GM21423 (cell line): ENCODE measurements around the gene RHOV.

Source experiments
- ATAC-seq: cut with Tn5 transposase; IDR thresholded peaks from one replicate; pipeline ENCODE4 v1.9.1; 2021; ENCODE audit warnings: mild to moderate bottlenecking, moderate library complexity; ENCODE audit not compliant: unreplicated experiment

Gene RHOV, protein sequence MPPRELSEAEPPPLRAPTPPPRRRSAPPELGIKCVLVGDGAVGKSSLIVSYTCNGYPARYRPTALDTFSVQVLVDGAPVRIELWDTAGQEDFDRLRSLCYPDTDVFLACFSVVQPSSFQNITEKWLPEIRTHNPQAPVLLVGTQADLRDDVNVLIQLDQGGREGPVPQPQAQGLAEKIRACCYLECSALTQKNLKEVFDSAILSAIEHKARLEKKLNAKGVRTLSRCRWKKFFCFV

GRCh38 chr15:40873694-40874561 lies at the start of gene RHOV:
RHOV (minus strand) TSS chr15:40874234; CDS start chr15:40874139, 95 bp downstream.
- peak; percentile 49 for ATAC-seq

- no peak for ATAC-seq
These were observed 49.5 kb upstream of the RHOV start for GRCh38 chr15:40923551-40923950.

DNA sequence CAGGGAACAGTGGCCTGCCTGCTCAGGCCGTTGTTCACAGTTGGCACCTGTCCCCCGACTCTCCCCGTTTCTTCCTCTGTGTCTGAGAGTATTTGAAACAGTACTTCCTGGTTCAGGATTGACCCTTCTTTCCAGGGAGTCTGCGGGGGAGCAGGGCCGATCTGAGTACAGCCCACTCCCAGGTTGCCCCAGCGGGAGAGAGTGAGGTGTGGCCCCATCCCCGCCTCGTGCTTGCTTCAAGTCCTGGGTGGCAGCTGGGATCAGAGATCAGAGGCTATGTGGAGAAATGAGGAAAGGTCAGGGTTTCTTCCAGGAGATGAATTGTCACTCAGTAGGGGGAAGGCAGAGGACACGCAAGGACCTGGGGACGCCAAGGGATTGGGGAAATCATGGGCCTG lies 48.6 kb upstream of the RHOV start:
- no peak for ATAC-seq

DNA sequence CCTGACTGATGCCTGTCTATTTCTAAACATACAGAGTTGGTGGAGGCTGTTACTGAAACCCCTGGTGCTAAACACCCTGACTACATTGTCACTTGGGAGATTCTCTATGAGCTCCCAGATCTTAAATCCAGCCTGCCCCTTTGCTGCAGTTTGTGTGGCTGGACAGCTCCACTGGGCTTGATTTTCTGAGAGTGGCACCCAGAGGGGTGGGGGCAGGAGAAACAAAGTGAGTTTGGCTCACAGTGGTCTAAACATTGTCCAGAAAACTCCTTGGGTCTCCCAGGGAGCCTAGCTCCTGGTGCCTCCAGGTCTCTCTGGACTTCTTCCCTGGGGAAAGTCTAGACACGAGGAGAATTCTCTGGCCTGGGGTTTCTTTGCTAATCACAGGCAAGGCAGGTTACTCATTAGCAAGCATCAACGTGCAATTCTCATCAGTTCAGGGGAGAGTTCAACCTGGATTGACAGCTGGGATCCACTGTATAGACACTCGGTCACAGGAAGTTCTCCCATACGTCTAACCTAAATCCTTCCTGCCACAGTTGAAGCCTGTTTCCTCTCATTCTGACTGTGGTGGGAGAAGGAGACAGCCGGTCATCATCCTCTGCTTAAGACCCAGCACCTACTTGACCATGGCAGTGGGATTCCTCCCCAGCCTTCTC lies 48.0 kb upstream of the RHOV start:
- ATAC-seq: no peak

- no peak for ATAC-seq
These were observed 44.9 kb upstream of the RHOV start for GRCh38 chr15:40918799-40919392.

GRCh38 chr15:40918146-40918798 lies 44.2 kb upstream of the RHOV start:
- ATAC-seq: no peak

- ATAC-seq: no peak
These were observed 43.6 kb upstream of the RHOV start for GRCh38 chr15:40917585-40917984.

GRCh38 chr15:40915679-40916078 lies 41.6 kb upstream of the RHOV start:
- no peak for ATAC-seq

DNA sequence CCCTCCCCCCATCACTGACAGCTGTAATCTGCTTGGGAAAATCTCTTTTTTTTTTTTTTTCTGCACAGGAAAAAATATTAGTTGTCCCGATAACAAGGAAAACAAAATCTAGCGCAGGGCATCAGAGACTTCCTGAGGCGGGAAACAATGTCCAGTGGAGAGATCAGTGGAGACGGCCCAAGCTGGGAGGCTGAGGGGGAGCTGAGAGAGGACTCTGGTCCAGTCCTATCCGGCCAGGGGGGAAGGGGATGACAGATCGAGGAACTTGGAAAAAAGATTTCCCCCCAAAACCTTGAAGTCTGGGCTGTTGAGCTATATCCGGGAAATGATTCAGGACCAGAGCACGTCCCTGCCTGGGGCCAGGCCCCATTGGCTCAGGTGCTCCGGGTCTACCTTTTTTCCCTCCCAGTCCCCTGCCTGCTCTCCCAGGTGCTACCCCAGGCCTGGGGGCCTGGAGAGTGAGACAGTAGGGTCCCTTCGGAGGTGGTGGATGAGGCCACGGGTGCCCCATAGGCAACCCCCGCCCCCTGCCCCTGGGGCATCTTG lies 41.2 kb upstream of the RHOV start:
- ATAC-seq: no peak

GRCh38 chr15:40914486-40914885 lies 40.5 kb upstream of the RHOV start:
- ATAC-seq: no peak

- no peak for ATAC-seq
These were observed 40.0 kb upstream of the RHOV start for GRCh38 chr15:40914013-40914412.

DNA sequence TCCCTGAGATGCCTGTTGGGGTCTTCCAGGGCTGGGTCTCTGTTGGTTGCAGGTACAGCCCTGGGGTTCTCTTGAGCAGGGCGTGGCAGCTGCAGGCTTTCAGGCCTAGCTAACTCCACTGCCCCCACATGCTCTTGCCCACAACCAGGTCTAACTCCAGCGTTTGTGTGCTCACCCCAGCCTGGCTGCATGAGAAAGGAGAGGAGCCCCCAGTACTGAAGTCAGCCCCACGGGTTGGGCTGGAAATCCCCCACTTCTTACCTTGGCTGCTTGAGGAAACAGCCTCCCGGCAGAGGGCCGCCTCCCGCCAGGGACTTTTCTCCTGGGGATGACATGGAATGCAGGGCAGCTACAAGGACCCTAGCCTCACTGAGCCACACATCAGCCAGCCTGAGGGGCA lies 38.4 kb upstream of the RHOV start:
- ATAC-seq: no peak

DNA sequence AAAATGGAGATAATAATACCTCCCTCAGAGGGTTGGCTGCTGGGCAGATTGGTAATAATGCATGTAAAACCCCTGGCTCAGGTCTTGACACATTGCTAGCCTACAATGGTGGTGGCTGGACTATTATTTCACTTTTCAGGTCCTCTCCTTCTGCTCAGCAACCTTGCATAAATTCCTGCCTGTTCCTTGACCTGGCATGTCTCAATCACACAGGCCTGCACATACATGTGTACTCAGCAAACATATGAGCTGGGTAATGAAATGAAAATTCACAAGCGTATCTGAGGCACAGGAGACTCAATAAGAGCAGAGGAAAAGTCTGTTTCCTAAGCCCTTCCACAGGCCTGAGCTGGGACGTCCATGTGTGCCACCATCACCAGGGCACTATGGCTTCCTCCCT lies 37.7 kb upstream of the RHOV start:
- no peak for ATAC-seq

GRCh38 chr15:40911141-40911540 lies 37.1 kb upstream of the RHOV start:
- no peak for ATAC-seq

DNA sequence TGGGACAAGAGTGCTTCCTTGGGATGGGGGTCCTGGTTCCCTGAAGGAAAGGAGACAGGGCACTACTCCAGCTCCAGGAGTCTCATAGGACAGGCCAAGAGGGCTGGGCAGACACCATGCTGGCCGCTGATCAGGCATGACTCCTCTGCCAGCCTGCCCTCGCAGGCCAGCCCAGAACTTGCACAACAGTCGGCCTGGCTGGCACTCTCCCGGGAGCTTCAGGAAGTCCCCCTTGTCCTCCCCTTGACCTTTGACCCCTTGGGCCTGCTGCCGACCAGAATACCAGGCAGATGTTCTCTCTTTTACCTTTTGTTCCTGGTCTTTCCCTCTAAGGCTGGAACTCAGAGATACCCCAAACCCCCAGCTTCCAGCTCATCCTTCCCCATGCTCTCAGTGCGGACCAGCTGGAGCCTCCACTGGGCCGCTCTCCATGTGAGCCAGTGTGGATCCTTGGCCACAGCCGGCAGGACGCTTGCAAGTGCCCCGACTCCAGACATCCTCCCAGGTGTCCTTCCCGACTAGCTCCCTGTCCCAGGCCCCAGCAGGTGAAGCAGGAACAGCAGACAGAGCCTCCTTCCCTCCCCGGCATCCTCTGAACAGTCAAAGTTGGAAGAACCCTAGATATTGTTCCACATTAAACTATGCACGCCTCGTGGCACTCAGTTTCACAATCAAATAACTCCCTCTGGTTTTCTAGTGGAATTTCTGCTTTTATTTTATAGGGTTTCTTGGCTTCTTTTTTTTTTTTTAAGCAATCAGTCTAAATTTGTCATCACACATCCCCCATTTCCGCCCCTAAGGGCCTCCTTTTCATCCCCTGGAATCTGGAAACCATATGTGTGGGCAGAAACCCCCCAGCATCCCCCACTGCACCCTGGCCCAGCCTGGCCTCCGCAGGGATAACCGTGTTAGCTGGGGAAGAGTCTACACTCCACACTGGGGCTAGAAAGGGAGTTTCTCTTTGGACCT lies 35.9 kb upstream of the RHOV start:
- ATAC-seq: no peak

DNA sequence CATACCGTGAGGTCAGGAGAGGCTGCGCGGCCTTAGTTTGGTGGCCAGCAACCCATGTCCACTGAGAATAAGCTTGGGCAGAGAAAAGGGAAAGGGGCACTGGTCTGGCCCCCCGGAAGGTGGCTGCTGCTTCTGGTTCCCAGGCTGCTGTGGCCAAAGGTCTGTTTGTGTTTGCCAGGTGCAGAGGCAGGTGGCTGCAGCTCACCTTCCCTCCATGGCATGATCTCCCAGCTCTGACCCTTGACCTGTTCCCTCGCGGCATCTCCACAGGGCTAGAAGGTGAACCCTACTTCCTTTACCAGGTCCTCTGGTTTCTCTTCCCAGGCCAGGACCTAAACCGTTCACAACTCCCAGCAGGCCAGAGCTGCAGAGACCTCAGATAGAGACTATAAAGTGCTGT lies 34.1 kb upstream of the RHOV start:
- ATAC-seq: no peak

DNA sequence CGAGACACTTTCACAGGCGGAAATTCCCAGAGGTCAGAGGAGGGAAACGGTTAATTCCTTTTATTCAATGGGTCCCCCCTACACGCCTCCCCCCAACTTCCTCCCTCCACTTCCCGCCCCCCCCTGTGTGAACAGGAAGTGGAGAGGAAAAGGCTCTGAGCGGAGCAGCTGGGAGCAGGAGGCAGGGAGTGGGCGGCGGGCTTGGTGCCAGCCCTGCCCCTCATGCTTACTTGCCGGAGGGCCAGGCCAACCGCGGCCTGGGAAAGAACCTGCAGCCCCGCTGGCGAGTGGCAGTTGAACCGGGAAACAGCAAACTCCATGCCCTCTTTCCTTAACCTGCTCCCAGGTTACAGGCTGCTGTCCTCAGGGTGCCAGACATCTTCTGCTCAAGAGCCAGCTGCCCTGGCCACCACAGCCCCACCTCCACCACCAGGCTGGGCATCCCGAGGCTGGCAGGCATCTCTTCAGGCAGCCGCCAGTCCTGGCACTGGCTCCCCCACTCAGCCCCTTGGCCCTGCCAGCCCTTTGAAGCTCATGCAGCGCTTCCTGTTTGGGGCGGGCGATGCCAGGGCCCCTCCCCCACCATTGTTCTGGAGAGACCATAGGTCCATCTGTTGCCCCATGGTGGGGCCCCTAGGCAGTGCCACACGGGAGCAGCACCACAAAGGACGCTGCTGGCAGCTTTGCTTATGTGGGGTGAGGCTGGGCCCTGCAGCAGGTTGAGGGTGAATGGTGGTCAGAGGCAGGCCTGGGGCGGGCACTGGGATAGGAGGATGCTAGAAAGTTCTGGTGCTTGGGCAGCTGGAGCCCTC lies 33.2 kb upstream of the RHOV start:
- no peak for ATAC-seq

DNA sequence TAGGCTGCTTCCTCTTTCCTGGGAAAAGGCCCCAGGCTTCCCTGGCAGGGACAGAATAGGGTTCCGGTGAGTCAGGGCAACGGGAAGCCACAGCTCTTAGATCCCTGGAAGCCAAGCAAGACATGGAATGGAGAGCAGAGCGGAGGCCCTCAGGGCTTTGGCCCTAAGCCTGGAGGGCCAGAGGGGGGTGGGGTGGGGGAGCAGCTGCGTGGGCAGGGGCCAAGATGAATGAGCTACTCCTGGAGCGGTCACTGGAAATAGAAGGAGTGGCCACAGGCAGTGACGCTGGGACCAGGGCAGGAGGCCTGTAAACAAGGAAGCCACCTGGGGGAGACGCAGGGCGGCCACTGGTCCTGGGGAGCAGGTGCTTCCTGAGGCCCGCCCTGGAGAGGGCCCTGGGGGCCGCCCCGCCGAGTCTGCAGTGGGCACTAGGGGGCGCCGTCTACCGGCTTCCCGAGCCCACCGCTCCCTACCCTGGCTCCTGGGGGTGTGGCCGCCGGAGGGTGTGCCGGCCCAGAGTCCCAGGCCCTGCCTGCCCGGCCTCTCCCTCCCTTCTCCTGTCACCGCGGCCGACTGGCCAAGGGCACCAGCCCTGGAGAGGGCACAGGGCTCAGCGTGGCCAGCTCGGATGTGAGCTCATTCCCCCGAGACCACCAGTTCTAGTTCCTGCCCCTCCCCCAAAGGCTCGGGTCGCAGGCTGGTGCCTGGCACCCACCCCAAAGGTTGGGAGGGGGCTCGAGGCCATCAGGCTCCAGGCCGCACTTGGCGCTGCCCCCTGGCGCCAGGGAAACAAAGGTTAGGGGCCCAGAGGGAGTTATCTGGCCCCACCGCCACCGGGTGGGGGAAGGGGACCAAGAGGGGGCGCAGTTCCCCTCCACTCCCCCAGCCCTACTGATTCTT lies 32.3 kb upstream of the RHOV start:
- ATAC-seq: peak; percentile 54
